ENCODE data around the gene CPNE2.
A peak's percentile ranks its signal among the peaks of the same experiment; 100 is the strongest.

The CPNE2 gene

DNA sequence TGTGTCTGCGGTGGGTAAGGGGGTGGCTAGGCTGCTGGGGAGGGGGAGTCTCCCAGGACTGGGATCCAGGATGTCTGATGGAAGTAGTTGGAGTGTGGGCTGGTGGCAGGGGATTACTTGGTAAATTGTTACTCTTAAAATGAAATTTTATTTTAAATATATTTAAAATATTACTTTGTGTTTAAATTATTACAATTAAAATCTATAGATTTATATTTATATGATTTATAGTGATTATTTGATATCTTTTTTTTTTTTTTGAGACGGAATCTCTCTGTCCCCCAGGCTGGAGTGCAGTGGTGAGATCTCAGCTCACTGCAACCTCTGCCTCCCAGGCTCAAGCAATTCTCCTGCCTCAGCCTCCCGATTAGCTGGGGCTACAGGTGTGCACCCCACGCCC, 18.6 kb downstream of the CPNE2 start:
- peaks cover 4% of the 10 kb centered on the region for H3K36me3 Mint-ChIP-seq (ENCODE audit: insufficient read depth)
- H3K4me1 Mint-ChIP-seq (ENCODE audit: low read depth in 2 of 2) = peaks cover 6 to 8% of the 10 kb centered on the region in 2 donors
- no peak overlapping the region for H3K27ac Mint-ChIP-seq
- no peaks in the 10 kb centered on the region for H3K9me3 Mint-ChIP-seq
- H3K4me3 Mint-ChIP-seq = no peak overlapping the region
- DNase-seq (no peak), ATAC-seq (replicated peaks) (no peak)
- no peaks in the 10 kb centered on the region for H3K27me3 Mint-ChIP-seq

DNA sequence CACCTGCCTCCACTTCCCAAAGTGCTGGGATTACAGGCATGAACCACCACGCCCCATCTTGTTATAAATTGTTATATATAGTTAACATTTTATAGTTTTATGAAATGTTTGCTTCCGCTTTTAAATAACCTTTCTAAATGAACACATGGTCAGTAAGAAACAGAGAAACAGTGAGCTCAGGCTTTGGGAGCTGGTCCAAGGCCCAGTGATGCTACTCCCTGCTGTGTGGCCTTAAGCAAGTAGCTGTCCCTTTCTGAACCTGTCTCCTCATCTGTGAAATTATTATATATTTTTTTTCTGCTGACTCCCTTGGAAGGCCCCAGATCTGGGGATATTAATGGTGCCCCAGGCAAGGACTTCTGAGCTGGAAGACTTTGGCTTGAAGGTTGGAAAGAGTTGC, 19.0 kb downstream of the CPNE2 start:
- H3K36me3 Mint-ChIP-seq (ENCODE audit: insufficient read depth) = peaks cover 4% of the 10 kb centered on the region
- H3K4me3 Mint-ChIP-seq = no peak overlapping the region
- ATAC-seq (replicated peaks) = no peak
- H3K4me1 Mint-ChIP-seq (ENCODE audit: low read depth in 2 of 2) = peaks cover 3 to 5% of the 10 kb centered on the region in 2 donors
- H3K27ac Mint-ChIP-seq = no peak overlapping the region
- H3K9me3 Mint-ChIP-seq = no peaks in the 10 kb centered on the region
- no peak for DNase-seq
- H3K27me3 Mint-ChIP-seq = no peaks in the 10 kb centered on the region

DNA sequence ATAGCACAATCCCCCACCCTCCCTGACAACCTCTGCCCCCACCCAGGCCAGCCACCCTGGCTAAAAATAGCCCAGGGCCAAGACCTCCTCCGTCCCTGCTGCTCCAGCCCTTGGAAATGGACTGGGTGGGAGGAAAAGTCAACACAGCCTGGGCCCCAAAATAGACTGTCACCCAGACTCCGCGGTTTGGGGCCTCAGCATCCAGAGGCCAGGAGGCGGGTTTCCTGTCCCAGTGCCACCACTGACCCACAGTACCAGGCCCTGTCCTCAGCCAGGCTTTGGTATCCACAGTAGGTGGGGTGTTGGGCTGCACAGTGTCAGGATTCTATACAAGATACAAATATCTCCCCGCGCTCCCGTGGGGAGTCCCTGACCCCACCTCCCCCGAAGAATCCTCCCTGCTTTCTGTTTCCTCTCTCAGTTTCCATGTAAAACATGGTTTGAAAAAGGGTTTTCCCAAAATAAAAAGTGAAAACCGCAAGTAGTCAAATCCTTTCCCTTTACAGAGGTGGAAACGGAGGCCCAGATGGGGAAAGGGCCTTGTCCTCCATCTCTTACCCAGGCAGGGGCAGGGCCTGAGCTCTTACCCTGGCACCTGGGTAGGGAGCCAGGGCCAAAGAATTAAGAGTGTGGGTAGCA, 20.1 kb downstream of the CPNE2 start:
- H3K4me3 Mint-ChIP-seq = no peak overlapping the region
- DNase-seq (no peak), ATAC-seq (replicated peaks) (no peak)
- peaks cover 11% of the 10 kb centered on the region for H3K36me3 Mint-ChIP-seq (ENCODE audit: insufficient read depth)
- H3K4me1 Mint-ChIP-seq (ENCODE audit: low read depth in 2 of 2) = peaks cover 0 to 2% of the 10 kb centered on the region in 2 donors
- no peaks in the 10 kb centered on the region for H3K27me3 Mint-ChIP-seq
- no peaks in the 10 kb centered on the region for H3K9me3 Mint-ChIP-seq
- no peak overlapping the region for H3K27ac Mint-ChIP-seq

DNA sequence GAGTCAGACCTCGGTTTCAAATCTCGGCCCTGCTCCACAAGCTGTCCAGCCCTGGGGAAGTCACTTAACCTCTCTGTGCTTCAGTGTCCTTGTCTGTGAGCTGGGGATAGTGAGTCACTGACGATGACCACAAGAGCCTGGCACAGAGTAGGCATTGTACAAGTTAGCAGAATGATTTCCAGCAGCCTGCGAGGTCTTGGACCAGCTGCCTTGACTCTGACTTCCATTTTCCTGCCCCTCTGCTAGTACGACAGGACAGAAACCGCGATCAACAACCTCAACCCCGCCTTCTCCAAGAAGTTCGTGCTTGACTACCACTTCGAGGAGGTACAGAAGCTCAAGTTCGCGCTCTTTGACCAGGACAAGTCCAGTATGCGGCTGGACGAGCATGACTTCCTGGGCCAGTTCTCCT, 20.7 kb downstream of the CPNE2 start:
- H3K27ac Mint-ChIP-seq = no peak overlapping the region
- DNase-seq = no peak
- peaks cover 0 to 2% of the 10 kb centered on the region in 2 donors for H3K4me1 Mint-ChIP-seq (ENCODE audit: low read depth in 2 of 2)
- H3K4me3 Mint-ChIP-seq = no peak overlapping the region
- ATAC-seq (replicated peaks) = no peak
- H3K27me3 Mint-ChIP-seq = no peaks in the 10 kb centered on the region
- H3K36me3 Mint-ChIP-seq (ENCODE audit: insufficient read depth) = peaks cover 11% of the 10 kb centered on the region
- no peaks in the 10 kb centered on the region for H3K9me3 Mint-ChIP-seq

DNA sequence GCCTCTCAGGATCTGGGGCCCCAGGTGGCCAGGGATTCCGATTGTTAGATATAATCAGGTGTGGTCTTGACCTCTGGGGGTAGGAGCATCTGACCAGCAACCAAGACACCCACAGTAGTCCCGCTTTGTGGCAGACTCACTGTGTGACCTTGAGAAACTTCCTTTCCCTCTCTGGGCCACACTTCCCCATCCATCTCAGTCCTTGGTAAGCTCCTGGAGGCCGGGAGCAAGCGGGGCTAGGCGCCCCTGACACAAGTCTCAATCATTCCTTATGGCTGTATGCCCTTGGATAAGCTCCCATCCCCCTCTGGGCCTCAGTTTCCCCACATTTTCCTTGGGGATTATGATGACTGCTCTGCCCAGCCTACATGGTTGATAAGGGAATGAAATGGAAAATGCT, 21.3 kb downstream of the CPNE2 start:
- Mint-ChIP-seq H3K4me1 (ENCODE audit: low read depth in 2 of 2) (peaks cover 0 to 2% of the 10 kb centered on the region in 2 donors), H3K4me3 (no peak overlapping the region), H3K9me3 (no peaks in the 10 kb centered on the region), H3K27me3 (no peaks in the 10 kb centered on the region), H3K27ac (no peak overlapping the region), H3K36me3 (ENCODE audit: insufficient read depth) (peaks cover 15% of the 10 kb centered on the region)
- DNase-seq (no peak), ATAC-seq (replicated peaks) (no peak)

DNA sequence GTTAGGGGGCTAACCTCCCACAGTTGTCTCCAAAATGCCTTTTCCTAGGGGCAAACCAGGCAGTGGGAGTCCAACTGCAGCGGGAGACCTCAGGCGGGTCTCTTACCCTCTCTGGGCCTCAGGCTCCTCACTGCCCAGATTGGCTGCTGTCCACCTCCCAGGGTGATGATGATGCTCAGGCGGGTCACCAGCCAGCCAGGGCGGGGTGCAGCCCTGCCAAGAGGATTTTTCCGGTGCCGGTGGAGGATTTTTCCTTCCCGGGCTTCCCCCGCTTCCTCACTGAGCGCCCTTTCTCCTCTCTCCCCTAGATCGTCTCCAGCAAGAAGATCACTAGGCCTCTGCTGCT, 22.8 kb downstream of the CPNE2 start:
- Mint-ChIP-seq H3K27ac (no peak overlapping the region), H3K4me3 (no peak overlapping the region), H3K27me3 (no peaks in the 10 kb centered on the region), H3K36me3 (ENCODE audit: insufficient read depth) (peaks cover 15% of the 10 kb centered on the region), H3K4me1 (ENCODE audit: low read depth in 2 of 2) (no peaks in the 10 kb centered on the region), H3K9me3 (no peaks in the 10 kb centered on the region)
- DNase-seq (no peak), ATAC-seq (replicated peaks) (no peak)

DNA sequence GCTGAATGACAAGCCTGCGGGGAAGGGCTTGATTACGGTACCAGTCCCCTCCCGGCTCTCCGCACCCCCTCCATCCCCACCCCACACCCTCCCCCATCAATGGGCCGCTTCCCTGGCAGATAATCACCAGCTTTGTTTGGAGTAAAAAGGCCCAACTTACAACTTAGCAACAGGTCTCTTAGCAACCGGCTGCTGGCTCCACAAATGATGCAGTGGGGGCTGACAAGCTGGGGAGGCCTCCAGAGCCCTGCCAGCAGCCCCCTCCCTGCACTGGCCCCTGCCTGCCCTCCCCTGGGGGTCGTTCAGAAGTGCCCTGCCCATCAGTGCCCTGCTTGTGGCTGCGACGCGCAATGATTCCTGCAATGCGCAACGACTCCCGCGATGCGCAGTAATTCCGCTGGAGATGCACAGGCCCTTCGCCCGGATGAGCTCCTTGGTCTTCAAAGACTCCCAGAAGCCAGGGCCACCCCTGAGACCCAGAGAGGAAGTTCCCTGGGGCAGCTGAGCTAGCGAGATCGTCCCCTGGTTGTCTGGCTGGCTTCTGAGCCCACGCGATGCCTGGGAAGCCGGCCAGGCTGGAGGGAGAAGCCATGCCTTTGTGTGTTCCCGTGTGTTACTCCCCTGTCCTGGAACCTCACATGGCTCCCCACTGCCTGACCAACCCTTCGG, 23.3 kb downstream of the CPNE2 start:
- Mint-ChIP-seq H3K9me3 (no peaks in the 10 kb centered on the region), H3K36me3 (ENCODE audit: insufficient read depth) (peaks cover 15% of the 10 kb centered on the region), H3K27me3 (no peaks in the 10 kb centered on the region), H3K4me3 (no peak overlapping the region), H3K4me1 (ENCODE audit: low read depth in 2 of 2) (no peaks in the 10 kb centered on the region), H3K27ac (no peak overlapping the region)
- ATAC-seq (replicated peaks) (no peak), DNase-seq (no peak)

DNA sequence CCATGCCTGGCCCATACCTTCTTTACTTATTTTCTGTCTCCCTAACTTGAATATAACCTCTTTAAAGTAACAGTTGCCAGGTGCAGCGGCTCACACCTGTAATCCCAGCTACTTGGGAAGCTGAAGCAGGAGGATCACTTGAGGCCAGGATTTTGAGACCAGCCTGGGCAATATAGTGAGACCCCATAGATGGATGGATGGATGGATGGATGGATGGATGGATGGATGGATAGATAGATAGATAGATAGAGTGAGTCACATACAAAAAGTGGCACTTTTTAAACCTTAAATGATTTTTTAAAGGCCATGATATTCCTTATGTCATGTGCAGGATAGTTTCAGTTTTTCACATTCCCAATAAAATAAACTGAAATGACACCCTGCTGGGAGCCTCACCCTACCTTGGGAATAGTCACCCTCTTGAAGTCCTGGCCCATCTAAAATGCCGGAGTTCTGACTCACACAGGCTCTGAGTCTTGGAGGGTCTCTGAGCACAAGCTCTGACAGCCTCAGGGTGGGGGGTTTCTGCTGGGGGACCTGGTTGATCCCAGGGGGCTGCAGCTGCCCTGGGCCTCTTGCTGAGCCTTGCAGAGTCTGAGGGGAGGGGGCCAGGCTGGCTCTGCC, 26.2 kb downstream of the CPNE2 start:
- peaks cover 15% of the 10 kb centered on the region for H3K36me3 Mint-ChIP-seq (ENCODE audit: insufficient read depth)
- H3K27ac Mint-ChIP-seq = peak overlapping the region in 1 of 2 donors; percentile 79
- ATAC-seq (replicated peaks) = no peak
- no peaks in the 10 kb centered on the region for H3K27me3 Mint-ChIP-seq
- H3K4me1 Mint-ChIP-seq (ENCODE audit: low read depth in 2 of 2) = peaks cover under 1 to 1% of the 10 kb centered on the region in 2 donors
- DNase-seq = no peak
- no peaks in the 10 kb centered on the region for H3K9me3 Mint-ChIP-seq
- no peak overlapping the region for H3K4me3 Mint-ChIP-seq

DNA sequence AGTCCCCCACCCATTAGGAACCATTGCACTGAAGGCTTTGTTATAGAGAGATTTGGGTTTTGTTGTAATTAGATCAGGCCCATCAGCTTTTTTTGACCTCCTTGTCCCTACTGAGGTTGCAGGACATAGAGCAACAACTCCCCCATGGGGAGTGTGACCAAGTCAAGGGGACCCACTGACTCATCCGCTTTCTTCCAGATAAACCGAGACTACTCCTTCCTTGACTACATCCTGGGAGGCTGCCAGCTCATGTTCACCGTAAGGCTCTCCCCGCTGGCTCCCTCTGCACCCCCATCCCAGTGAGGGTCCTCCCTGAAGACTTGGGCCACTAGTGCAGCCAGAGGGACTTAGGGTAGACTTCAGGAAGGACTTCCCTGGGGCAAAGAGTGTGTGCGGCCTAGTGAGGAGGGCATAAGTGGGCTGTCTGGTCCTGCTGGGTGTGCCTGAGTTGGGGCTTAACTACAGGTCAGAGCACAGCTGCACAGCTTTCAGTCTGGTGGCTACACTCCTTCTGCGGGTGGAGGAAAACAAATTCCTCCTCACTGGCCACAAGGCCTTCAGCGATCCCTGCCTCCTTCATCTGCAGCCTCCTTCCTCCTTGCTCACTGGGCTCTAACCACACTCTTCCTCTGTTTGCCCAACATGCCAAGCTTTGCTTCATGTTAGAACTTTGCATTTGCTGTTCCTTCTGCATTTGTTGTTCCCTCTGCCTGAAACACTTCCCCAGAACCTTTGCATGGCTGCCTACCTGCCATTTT, 31.0 kb downstream of the CPNE2 start:
- Mint-ChIP-seq H3K4me1 (ENCODE audit: low read depth in 2 of 2) (peaks cover 34 to 37% of the 10 kb centered on the region in 2 donors), H3K27ac (peak overlapping the region; percentile 56 to 84), H3K27me3 (no peaks in the 10 kb centered on the region), H3K4me3 (no peak overlapping the region), H3K9me3 (no peaks in the 10 kb centered on the region), H3K36me3 (ENCODE audit: insufficient read depth) (peaks cover 2% of the 10 kb centered on the region)
- DNase-seq (no peak), ATAC-seq (replicated peaks) (no peak)

DNA sequence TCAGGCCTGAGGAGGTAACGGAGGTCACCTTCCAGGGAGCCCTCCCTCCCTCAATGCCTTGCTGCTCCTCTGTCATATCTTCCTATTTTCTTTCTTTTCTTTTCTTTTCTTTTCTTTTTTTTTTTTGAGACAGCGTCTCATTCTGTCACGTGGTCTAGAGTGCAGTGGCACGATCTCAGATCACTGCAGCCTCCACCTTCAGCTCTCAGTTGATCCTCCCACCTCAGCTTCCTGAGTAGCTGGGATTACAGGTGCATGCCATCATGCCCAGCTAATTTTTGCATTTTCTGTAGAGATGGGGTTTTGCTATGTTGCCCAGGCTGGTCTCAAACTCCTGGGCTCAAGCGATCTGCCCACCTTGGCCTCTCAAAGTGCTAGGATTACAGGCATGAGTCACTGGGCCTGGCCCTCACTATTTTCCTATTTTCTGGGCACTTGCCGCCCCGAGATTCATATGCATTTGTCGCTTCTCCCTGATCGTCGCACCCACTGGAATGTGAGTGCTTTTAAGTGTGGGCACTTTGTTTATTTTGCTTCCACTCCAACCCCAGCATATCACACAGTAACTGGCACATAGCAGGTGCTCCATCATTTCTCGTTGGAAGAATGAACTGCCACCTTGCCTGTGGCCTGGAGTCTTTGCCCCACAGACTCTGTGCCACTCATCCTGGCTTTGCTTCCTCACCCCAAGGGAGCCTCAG, 31.7 kb downstream of the CPNE2 start:
- peaks cover 41 to 44% of the 10 kb centered on the region in 2 donors for H3K4me1 Mint-ChIP-seq (ENCODE audit: low read depth in 2 of 2)
- no peaks in the 10 kb centered on the region for H3K27me3 Mint-ChIP-seq
- peak overlapping the region in 1 of 2 donors; percentile 2 for H3K4me3 Mint-ChIP-seq
- ATAC-seq (replicated peaks) = no peak
- DNase-seq = no peak
- peak overlapping the region; percentile 60 to 84 for H3K27ac Mint-ChIP-seq
- H3K36me3 Mint-ChIP-seq (ENCODE audit: insufficient read depth) = no peaks in the 10 kb centered on the region
- H3K9me3 Mint-ChIP-seq = no peaks in the 10 kb centered on the region

DNA sequence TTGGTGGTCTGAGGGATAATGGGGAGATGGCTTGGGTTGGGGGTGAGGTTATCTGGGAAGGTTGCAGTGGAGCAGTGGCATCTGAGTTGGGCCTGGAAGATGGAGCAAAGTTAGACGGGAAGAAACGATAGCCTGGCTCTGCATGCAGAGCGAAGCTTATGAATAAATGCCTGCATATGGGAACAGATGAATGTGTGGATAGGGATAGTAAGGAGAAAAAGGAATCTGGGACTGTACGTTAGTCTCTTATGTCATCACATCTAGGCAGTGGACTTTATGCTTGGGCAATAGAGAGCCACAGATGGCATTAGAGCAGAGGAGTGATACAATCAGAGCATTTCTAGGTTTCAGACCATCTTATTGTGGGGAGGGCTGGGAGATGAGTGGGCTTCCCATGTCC, 33.0 kb downstream of the CPNE2 start:
- no peaks in the 10 kb centered on the region for H3K27me3 Mint-ChIP-seq
- H3K4me1 Mint-ChIP-seq (ENCODE audit: low read depth in 2 of 2) = peaks cover 51 to 55% of the 10 kb centered on the region in 2 donors
- DNase-seq (no peak), ATAC-seq (replicated peaks) (no peak)
- no peaks in the 10 kb centered on the region for H3K9me3 Mint-ChIP-seq
- peak overlapping the region in 1 of 2 donors; percentile 72 for H3K27ac Mint-ChIP-seq
- H3K4me3 Mint-ChIP-seq = no peak overlapping the region
- peaks cover 2% of the 10 kb centered on the region for H3K36me3 Mint-ChIP-seq (ENCODE audit: insufficient read depth)

DNA sequence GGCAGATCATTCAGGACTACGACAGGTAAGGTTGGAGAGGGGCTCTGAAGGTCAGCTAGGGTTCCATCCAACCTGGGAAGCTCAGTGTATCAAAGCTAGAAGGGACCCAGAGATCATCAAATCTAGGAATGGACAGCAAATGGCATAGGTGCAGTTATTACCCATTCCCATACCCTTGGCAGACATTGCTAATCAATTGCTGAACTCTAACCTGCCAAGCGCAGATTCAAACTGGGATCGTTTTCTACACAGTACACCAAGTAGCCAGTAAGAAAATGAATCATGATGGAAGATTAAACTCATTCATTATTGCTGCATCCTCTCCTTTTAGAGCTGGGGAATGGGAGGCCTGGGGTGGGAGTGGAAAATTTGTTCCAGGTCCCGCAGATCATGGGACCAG, 33.6 kb downstream of the CPNE2 start:
- Mint-ChIP-seq H3K36me3 (ENCODE audit: insufficient read depth) (peaks cover 3% of the 10 kb centered on the region), H3K4me3 (peak overlapping the region in 1 of 2 donors; percentile 47), H3K27ac (peak overlapping the region; percentile 56 to 89), H3K9me3 (no peaks in the 10 kb centered on the region), H3K4me1 (ENCODE audit: low read depth in 2 of 2) (peaks cover 56 to 59% of the 10 kb centered on the region in 2 donors), H3K27me3 (no peaks in the 10 kb centered on the region)
- DNase-seq = no peak
- no peak for ATAC-seq (replicated peaks)

DNA sequence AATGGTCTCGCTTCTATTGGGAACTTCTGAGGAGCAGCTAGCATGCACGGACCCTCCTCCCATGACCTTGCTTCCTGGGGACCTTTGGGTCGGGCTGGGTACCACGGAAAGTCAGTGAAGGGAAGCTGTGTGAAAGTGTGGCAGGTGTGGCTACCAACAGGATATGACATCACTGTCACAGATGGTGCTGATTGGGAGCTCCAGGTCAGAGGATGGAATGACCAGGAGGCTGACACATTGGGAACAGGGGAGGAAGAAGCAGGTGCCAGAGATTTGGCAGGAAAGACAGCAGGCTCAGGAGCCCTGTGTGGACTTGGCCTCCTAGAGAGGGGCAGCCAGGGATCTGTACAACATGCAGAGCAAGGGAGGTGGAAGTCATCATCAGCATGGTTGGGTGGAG, 34.0 kb downstream of the CPNE2 start:
- no peaks in the 10 kb centered on the region for H3K9me3 Mint-ChIP-seq
- DNase-seq = no peak
- peak overlapping the region; percentile 7 to 47 for H3K4me3 Mint-ChIP-seq
- peaks cover 3% of the 10 kb centered on the region for H3K36me3 Mint-ChIP-seq (ENCODE audit: insufficient read depth)
- H3K27me3 Mint-ChIP-seq = no peaks in the 10 kb centered on the region
- H3K27ac Mint-ChIP-seq = peak overlapping the region; percentile 56 to 89
- H3K4me1 Mint-ChIP-seq (ENCODE audit: low read depth in 2 of 2) = peaks cover 60 to 62% of the 10 kb centered on the region in 2 donors
- no peak for ATAC-seq (replicated peaks)

Data from effector memory CD8-positive, alpha-beta T cell (primary cell).